CD8-positive, alpha-beta memory T cell (primary cell): ENCODE data around the gene NFYB. TPM values are rescaled to one million over a fixed set of nuclear protein-coding genes. Genes with fewer than 3 reads are reported as not detected.

Experiments
- CTCF ChIA-PET: fragments of 350-600 bp; sonication (Branson Sonifier 250); formaldehyde crosslinking; loops from one replicate; lab custom pipeline; 2021; ENCODE audit warnings: antibody characterized with exemption; lab: Charles Lee
- POLR2A ChIA-PET: fragments of 350-600 bp; sonication (Branson Sonifier 250); formaldehyde crosslinking; loops from one replicate; lab custom pipeline; 2021; ENCODE audit warnings: antibody characterized with exemption; lab: Charles Lee
- DNase-seq, 5 donors: peaks; one replicate each; pipeline versions ENCODE4 v3.0.0 to v3.0.0-alpha.2; 2020 to 2022; ENCODE audit warnings: mixed read lengths in 1 of 5
- H3K27ac ChIP-seq: one replicate; pipeline ENCODE4 v1.7.0; 2013; ENCODE audit warnings: low read depth, mild to moderate bottlenecking, low read length, moderate library complexity
- H3K27me3 ChIP-seq: 2 replicates; pipeline ENCODE4 v1.7.0; 2013; ENCODE audit warnings: low read length, mild to moderate bottlenecking; ENCODE audit not compliant: insufficient read depth, poor library complexity, severe bottlenecking
- H3K36me3 ChIP-seq: 2 replicates; pipeline ENCODE4 v1.7.0; 2013; ENCODE audit warnings: mild to moderate bottlenecking, low read length, moderate library complexity; ENCODE audit not compliant: insufficient read depth
- H3K4me1 ChIP-seq: 2 replicates; pipeline ENCODE4 v1.7.0; 2013; ENCODE audit warnings: mild to moderate bottlenecking, low read length, moderate library complexity; ENCODE audit not compliant: insufficient read depth
- H3K4me3 ChIP-seq: 2 replicates; pipeline ENCODE4 v1.7.0; 2013; ENCODE audit warnings: mild to moderate bottlenecking, low read length
- H3K9me3 ChIP-seq: 2 replicates; pipeline ENCODE4 v1.7.0; 2013; ENCODE audit warnings: mild to moderate bottlenecking, low read length
- H3K27ac Mint-ChIP-seq, 8 donors: one replicate each; pipeline ENCODE4 v1.8.0; 2020 to 2021; ENCODE audit warnings: mixed read lengths in 8 of 8, mild to moderate bottlenecking in 6 of 8, inconsistent platforms in 3 of 8, moderate library complexity in 3 of 8
- H3K27me3 Mint-ChIP-seq, 2 donors: one replicate each; pipeline ENCODE4 v1.8.0; 2020 to 2021; ENCODE audit warnings: mixed read lengths in 2 of 2, mild to moderate bottlenecking in 1 of 2, moderate library complexity in 1 of 2
- H3K36me3 Mint-ChIP-seq, 3 donors: one replicate each; pipeline ENCODE4 v1.8.0; 2020 to 2021; ENCODE audit warnings: mixed read lengths in 3 of 3, inconsistent platforms in 1 of 3, mild to moderate bottlenecking in 1 of 3
- H3K4me1 Mint-ChIP-seq, 3 donors: one replicate each; pipeline ENCODE4 v1.8.0; 2020 to 2021; ENCODE audit warnings: mixed read lengths in 3 of 3, inconsistent platforms in 1 of 3, mild to moderate bottlenecking in 1 of 3
- H3K4me3 Mint-ChIP-seq, 7 donors: one replicate each; pipeline ENCODE4 v1.8.0; 2020 to 2021; ENCODE audit warnings: mixed read lengths in 7 of 7, mild to moderate bottlenecking in 6 of 7, moderate library complexity in 4 of 7, inconsistent platforms in 2 of 7
- H3K9me3 Mint-ChIP-seq, 5 donors: one replicate each; pipeline ENCODE4 v1.8.0; 2020 to 2022; ENCODE audit warnings: mixed read lengths in 5 of 5, mild to moderate bottlenecking in 3 of 5, moderate library complexity in 2 of 5, inconsistent platforms in 1 of 5
- polyA plus RNA-seq: library from polyadenylated mRNA; unstranded; fragments of 300-500 nt; fragmentation: Illumina TruSeq; gene quantifications from one replicate; pipeline ENCODE4 v1.2.3, GENCODE V29; 2021
- total RNA-seq, 2 experiments: library from RNA; stranded (reverse); gene quantifications; one replicate each; pipeline ENCODE4 v1.2.3, GENCODE V29; 2021

NFYB gene
- total and polyA plus RNA-seq, 3 experiments from 2014 or later: 25.5 to 41.1 (median 27.5) TPM

DNA sequence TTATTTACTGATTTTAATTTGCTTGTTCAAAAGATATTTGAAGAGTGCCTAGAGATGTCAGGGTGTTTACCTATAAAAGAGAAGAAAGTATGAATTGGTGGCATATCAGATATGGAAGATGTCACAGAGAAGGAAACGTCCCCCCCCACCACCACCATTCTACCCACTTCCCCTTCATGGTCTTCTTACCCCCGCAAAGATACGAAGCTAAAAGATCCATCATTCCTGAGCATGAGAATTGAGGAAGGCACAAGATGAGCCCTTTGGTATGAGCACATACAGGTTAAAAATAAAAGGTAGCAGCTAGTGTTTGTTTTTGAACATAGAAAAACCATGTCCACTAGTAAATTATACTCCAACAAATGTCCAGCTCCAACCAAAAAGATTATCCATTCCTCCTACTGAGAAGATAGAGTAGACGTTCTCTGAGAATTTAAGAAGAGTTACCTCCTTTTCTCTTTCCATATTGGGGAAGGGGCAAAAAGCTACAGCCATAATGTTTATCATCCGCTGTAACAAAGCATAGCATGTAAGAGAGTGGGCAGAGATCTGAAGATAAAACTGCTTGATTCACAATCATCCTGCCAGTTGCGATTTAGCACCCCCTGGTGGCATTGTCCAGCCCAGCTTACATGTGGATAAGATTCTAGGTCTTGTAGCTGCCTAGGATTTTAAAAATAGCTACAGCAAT lies 29.1 kb downstream of the NFYB start:
- no peaks in the 10 kb centered on the region for H3K27me3 ChIP-seq
- POLR2A ChIA-PET: interaction anchor here (0.8 to 1.3 kb wide), 3 partner anchors 44 to 179 kb away, joined by 3 to 4 read pairs (median 4); partner anchors contain the start of genes HCFC2 and TDG
- peaks cover 8% of the 10 kb centered on the region for H3K4me1 ChIP-seq
- H3K36me3 Mint-ChIP-seq: peaks cover 0 to 15% (median 5%) of the 10 kb centered on the region in 3 donors
- H3K27me3 Mint-ChIP-seq: no peaks in the 10 kb centered on the region
- CTCF ChIA-PET: interaction anchor here (0.6 to 1.8 kb wide), 34 partner anchors 9 to 268 kb away, joined by 3 to 16 read pairs (median 5); partner anchors contain the start of genes HCFC2, NFYB, NT5DC3 and TDG
- peak overlapping the region in 4 of 8 donors; percentile 0 to 71 (median 40) for H3K27ac Mint-ChIP-seq
- no peaks in the 10 kb centered on the region for H3K36me3 ChIP-seq
- H3K9me3 Mint-ChIP-seq: no peaks in the 10 kb centered on the region
- peak; percentile 65 to 88 (median 77) for DNase-seq
- H3K4me1 Mint-ChIP-seq: peaks cover 8 to 16% (median 16%) of the 10 kb centered on the region in 3 donors
- no peak overlapping the region for H3K4me3 ChIP-seq
- no peaks in the 10 kb centered on the region for H3K9me3 ChIP-seq
- H3K4me3 Mint-ChIP-seq: peak overlapping the region in 2 of 7 donors; percentile 35 to 57
- H3K27ac ChIP-seq: no peak overlapping the region

DNA sequence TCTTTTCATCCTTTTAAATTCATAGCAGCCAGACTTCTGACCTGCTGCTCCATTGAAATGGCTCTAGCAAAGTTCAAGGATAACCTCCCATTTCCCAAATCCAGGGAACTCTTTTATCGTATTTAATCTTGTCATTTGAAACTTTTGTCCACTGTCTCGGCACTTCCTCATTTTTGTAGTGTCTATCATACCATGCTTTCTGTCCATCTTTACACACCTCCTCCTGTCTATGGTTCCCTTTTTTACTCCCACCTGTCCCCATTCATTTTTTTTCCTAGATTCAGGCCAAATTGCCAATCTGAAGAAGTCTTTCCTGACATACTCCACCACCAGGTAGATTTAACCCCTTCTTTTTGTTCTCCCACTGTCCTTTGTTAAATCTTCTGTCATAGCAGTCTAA lies 31.0 kb downstream of the NFYB start:
- CTCF ChIA-PET: no interaction called here
- H3K36me3 ChIP-seq: no peaks in the 10 kb centered on the region

DNA sequence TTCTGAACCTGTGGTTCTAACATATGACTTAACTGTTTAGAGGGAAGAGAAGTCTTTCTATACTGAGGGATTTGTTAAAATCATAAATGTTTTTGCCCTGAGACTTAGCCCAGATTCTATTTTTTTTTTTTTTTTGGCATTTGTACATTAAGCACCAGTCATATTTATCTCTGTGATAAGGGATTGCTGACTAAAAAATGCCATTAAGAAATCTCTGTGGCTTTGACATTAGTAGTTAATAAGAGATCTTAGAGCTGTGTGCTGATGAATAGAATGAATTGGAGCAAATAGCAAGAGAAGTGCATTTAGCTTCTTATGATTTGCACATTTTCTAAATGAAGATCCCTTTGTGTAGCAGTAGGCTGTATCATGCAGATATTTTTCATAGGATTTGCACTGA lies 32.5 kb downstream of the NFYB start:
- Mint-ChIP-seq H3K27ac (no peak overlapping the region), H3K4me1 (peaks cover 8 to 12% (median 12%) of the 10 kb centered on the region in 3 donors), H3K36me3 (peaks cover 0 to 32% (median 16%) of the 10 kb centered on the region in 3 donors), H3K27me3 (no peaks in the 10 kb centered on the region), H3K9me3 (no peaks in the 10 kb centered on the region), H3K4me3 (no peak overlapping the region)
- H3K4me1 ChIP-seq: peaks cover 8% of the 10 kb centered on the region
- H3K27me3 ChIP-seq: no peaks in the 10 kb centered on the region
- POLR2A ChIA-PET: interaction anchor here (0.7 kb wide), 1 partner anchor 140 kb away, joined by 5 read pairs; the partner anchor contains the start of gene TDG
- no peaks in the 10 kb centered on the region for H3K9me3 ChIP-seq
- H3K4me3 ChIP-seq: no peak overlapping the region
- H3K36me3 ChIP-seq: no peaks in the 10 kb centered on the region
- H3K27ac ChIP-seq: no peak overlapping the region
- CTCF ChIA-PET: no interaction called here
- DNase-seq: no peak

More for the DNA sequence above, 31.0 kb downstream of the NFYB start:
- no peak for DNase-seq
- no peaks in the 10 kb centered on the region for H3K9me3 Mint-ChIP-seq
- Histone ChIP-seq H3K9me3 (no peaks in the 10 kb centered on the region), H3K27me3 (no peaks in the 10 kb centered on the region), H3K27ac (no peak overlapping the region), H3K4me3 (no peak overlapping the region), H3K4me1 (peaks cover 8% of the 10 kb centered on the region)
- peaks cover 8 to 16% (median 16%) of the 10 kb centered on the region in 3 donors for H3K4me1 Mint-ChIP-seq
- H3K36me3 Mint-ChIP-seq: peaks cover 0 to 23% (median 11%) of the 10 kb centered on the region in 3 donors
- POLR2A ChIA-PET: no interaction called here
- no peaks in the 10 kb centered on the region for H3K27me3 Mint-ChIP-seq
- no peak overlapping the region for H3K4me3 Mint-ChIP-seq
- peak overlapping the region in 2 of 8 donors; percentile 47 to 66 for H3K27ac Mint-ChIP-seq

DNA sequence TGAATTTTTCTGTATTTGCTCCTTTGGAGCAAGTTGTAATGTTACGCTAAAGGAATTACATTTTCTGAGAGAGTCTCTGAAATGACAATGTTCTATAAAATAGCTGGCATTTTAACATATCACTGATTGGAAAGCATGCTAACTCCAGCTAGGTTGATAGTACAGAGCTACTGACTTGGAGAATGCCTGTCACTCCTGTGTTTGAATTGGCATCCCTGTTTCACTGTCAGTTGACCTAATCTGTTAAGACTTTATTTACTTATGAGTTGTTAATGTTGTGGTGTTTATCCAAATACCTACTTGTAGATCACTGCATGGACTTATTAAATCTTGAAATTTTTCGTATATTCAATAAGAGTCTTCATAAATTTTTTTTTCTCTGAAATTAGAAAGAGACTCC lies 40.1 kb downstream of the NFYB start:
- Mint-ChIP-seq H3K4me1 (peaks cover 3 to 8% (median 6%) of the 10 kb centered on the region in 3 donors), H3K27ac (no peak overlapping the region), H3K27me3 (no peaks in the 10 kb centered on the region), H3K9me3 (no peaks in the 10 kb centered on the region), H3K36me3 (peaks cover 4 to 75% (median 26%) of the 10 kb centered on the region in 3 donors), H3K4me3 (no peak overlapping the region)
- Histone ChIP-seq H3K4me1 (no peaks in the 10 kb centered on the region), H3K36me3 (no peaks in the 10 kb centered on the region), H3K27me3 (no peaks in the 10 kb centered on the region), H3K9me3 (no peaks in the 10 kb centered on the region), H3K4me3 (no peak overlapping the region), H3K27ac (no peak overlapping the region)
- POLR2A ChIA-PET: interaction anchor here (1.1 to 1.2 kb wide), 2 partner anchors 34 to 197 kb away, joined by 3 to 4 read pairs; partner anchors contain the start of gene HCFC2
- no peak for DNase-seq
- CTCF ChIA-PET: interaction anchor here (2.0 kb wide), 1 partner anchor 11 kb away, joined by 13 read pairs; no protein-coding TSS in a partner anchor

DNA sequence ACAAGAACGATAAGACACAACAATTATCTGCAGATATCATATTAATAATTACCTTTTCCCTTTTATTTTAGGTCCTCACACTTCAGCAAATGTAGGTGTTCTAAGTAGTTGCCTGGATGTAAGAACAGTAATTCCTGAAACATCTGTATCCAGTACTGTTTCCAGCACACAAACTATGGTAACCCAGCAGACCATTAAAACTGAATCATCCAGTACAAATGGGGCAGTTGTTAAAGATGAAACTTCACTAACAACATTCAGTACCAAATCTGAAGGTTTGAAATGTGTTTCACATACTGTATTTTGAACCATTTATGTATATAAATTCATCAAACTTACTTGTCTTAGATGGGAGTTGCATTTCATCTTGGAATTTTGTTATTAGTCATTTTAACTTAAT lies 42.7 kb downstream of the NFYB start:
- peaks cover 3 to 8% (median 6%) of the 10 kb centered on the region in 3 donors for H3K4me1 Mint-ChIP-seq
- CTCF ChIA-PET: interaction anchor here (1.4 kb wide), 1 partner anchor 14 kb away, joined by 3 read pairs; no protein-coding TSS in a partner anchor

DNA sequence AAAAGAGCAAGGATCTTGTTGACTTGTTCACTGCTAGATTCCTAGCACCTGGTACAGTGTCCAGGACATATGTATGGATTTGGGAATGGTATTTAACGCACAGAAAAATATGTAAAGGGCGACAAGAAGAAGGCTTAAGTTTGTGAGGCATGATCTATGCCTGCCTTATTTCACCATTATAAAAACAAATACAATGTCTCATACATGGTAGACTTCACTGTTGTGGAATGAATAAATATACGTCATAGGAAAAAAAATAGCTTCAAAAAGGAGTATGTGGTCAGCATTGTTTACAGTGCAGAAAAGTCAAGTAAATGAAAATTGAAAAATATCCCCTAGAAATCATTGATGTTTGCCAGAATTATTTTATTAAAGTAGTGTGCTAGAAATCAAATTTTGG lies 43.7 kb downstream of the NFYB start:
- Histone ChIP-seq H3K27ac (no peak overlapping the region), H3K9me3 (no peaks in the 10 kb centered on the region), H3K4me1 (no peaks in the 10 kb centered on the region), H3K4me3 (no peak overlapping the region), H3K27me3 (no peaks in the 10 kb centered on the region), H3K36me3 (peaks cover 5% of the 10 kb centered on the region)
- no peaks in the 10 kb centered on the region for H3K9me3 Mint-ChIP-seq
- ChIA-PET POLR2A (no interaction called here), CTCF (no interaction called here)
- peaks cover 3 to 8% (median 6%) of the 10 kb centered on the region in 3 donors for H3K4me1 Mint-ChIP-seq
- no peak overlapping the region for H3K4me3 Mint-ChIP-seq
- no peaks in the 10 kb centered on the region for H3K27me3 Mint-ChIP-seq
- peak overlapping the region in 2 of 8 donors; percentile 0 to 39 for H3K27ac Mint-ChIP-seq
- no peak for DNase-seq
- H3K36me3 Mint-ChIP-seq: peaks cover 15 to 80% (median 29%) of the 10 kb centered on the region in 3 donors

More for the DNA sequence above, 42.7 kb downstream of the NFYB start:
- Histone ChIP-seq H3K4me1 (no peaks in the 10 kb centered on the region), H3K27ac (no peak overlapping the region), H3K9me3 (no peaks in the 10 kb centered on the region), H3K36me3 (peaks cover 5% of the 10 kb centered on the region), H3K27me3 (no peaks in the 10 kb centered on the region), H3K4me3 (no peak overlapping the region)
- POLR2A ChIA-PET: no interaction called here
- no peak for DNase-seq
- no peak overlapping the region for H3K4me3 Mint-ChIP-seq
- no peaks in the 10 kb centered on the region for H3K9me3 Mint-ChIP-seq
- H3K27me3 Mint-ChIP-seq: no peaks in the 10 kb centered on the region
- H3K27ac Mint-ChIP-seq: peak overlapping the region in 2 of 8 donors; percentile 36 to 45
- peaks cover 7 to 76% (median 22%) of the 10 kb centered on the region in 3 donors for H3K36me3 Mint-ChIP-seq

DNA sequence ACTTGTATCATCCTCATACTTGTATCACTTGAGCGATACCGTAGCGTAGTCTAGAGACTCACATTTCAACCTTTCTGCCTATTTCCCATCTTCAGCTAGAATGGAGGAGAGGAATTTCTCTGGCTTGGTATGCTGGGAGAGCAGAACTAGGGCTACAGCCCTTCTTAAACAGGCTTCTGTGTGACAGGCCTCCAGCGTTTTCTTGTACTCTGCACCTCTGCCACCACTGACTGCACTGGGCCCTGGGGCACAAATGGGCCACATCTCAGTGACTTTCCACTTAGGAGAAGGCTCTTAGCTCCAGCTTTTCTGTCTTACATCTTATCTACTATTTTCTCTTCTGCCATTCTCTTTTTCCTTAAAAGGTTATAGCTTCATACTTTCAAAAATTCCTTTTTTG lies 46.9 kb downstream of the NFYB start:
- Mint-ChIP-seq H3K4me3 (no peak overlapping the region), H3K27me3 (no peaks in the 10 kb centered on the region), H3K36me3 (peaks cover 11 to 75% (median 29%) of the 10 kb centered on the region in 3 donors), H3K27ac (peak overlapping the region in 1 of 8 donors; percentile 24), H3K9me3 (no peaks in the 10 kb centered on the region), H3K4me1 (peaks cover 3 to 8% (median 6%) of the 10 kb centered on the region in 3 donors)
- POLR2A ChIA-PET: no interaction called here
- Histone ChIP-seq H3K36me3 (peaks cover 8% of the 10 kb centered on the region), H3K27ac (no peak overlapping the region), H3K9me3 (no peaks in the 10 kb centered on the region), H3K4me3 (no peak overlapping the region), H3K4me1 (no peaks in the 10 kb centered on the region), H3K27me3 (no peaks in the 10 kb centered on the region)
- no peak for DNase-seq
- CTCF ChIA-PET: no interaction called here

DNA sequence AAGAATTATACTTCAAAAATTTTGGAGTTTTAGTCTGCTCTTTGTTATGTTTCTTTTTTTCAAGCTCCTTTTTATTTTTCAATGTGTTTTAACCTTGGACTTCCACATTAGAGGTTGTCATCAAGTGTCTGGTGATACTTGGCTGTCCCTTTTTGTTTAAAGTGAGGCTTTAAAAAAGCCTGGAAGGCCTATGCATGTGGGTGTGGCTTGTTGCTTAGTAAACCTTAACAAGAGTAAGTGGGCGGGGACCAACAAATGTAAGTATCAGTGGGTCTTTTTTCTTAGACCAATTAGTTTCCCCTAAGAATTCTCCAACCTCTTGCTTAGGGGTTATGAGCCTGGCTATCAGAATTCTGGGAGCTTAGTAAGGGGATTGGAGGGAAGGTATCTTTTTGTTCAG lies 47.3 kb downstream of the NFYB start:
- H3K36me3 Mint-ChIP-seq: peaks cover 11 to 78% (median 29%) of the 10 kb centered on the region in 3 donors
- no peak overlapping the region for H3K27ac Mint-ChIP-seq
- no peaks in the 10 kb centered on the region for H3K9me3 Mint-ChIP-seq
- H3K27me3 ChIP-seq: no peaks in the 10 kb centered on the region
- H3K4me3 ChIP-seq: no peak overlapping the region
- peaks cover 8% of the 10 kb centered on the region for H3K36me3 ChIP-seq
- no peaks in the 10 kb centered on the region for H3K4me1 ChIP-seq
- ChIA-PET CTCF (no interaction called here), POLR2A (no interaction called here)
- H3K9me3 ChIP-seq: no peaks in the 10 kb centered on the region
- no peaks in the 10 kb centered on the region for H3K27me3 Mint-ChIP-seq
- no peak for DNase-seq
- no peak overlapping the region for H3K27ac ChIP-seq
- H3K4me3 Mint-ChIP-seq: no peak overlapping the region
- H3K4me1 Mint-ChIP-seq: peaks cover 3 to 8% (median 6%) of the 10 kb centered on the region in 3 donors
